HG02642 (cell line): ENCODE data around the gene ANKS1B.
A peak's percentile ranks its signal among the peaks of the same experiment; 100 is the strongest.

Source experiments
- ATAC-seq: cut with Tn5 transposase; IDR thresholded peaks from one replicate; pipeline ENCODE4 v1.9.1; 2021; ENCODE audit warnings: mild to moderate bottlenecking; ENCODE audit not compliant: unreplicated experiment, poor library complexity

The ANKS1B gene

GRCh38 chr12:99393763-99394162, 591.0 kb downstream of the ANKS1B start:
- ATAC-seq, result peak; percentile 66

DNA sequence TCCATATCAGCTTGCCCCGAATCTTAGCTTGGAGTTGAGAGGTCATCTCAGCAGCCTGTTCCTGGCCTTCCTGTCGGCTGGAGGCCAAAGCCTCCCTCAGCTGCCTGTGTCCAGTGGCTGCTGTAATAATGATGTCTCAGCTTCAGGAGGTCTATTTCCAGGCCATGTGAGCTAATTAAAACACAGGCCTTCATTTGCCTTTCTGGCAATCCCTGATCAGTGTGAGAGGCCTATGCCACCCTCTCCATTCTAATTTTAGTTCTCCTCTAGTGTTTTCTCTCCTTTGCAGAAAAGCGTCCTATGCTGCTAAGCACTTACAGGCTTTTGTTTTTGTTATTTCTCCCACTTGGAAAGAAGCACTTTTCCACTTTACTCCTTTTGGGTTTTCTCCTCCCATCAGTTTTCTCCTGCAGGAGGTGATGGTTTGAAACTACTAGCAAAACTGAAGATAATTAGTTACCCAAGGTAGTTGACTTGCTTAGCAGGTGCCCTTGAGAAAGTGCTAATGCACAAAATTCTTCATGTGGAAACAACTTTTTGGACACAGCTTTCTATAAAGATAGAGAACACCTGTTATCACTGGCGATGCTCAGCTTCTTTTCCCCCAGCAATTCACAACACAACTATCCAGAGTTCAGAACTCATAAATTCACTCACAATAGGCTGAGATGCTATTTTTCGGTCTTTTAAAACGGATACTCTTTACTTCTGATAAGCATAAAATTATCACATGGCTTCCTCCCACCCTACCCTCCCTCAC, 592.5 kb downstream of the ANKS1B start:
- no peak for ATAC-seq

DNA sequence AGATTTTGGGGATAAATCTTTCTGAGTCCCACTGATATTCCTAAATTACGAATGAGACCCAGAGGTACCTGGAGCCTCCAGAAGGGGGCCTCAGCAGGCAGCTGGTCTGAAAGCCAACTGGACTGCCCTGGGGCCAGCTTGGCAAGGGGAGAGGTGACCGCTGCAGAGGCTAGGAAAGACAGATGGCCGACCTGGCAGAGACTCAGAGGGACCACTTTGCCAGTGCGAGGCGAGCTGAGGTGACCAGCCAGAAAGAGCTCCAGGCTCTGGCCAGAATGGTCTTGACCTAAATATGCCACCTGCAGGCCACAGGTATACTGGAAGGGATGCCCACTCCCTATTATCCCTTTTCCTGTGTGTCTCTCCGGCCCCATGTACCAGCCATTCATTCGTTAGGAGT, 594.0 kb downstream of the ANKS1B start:
- no peak for ATAC-seq

DNA sequence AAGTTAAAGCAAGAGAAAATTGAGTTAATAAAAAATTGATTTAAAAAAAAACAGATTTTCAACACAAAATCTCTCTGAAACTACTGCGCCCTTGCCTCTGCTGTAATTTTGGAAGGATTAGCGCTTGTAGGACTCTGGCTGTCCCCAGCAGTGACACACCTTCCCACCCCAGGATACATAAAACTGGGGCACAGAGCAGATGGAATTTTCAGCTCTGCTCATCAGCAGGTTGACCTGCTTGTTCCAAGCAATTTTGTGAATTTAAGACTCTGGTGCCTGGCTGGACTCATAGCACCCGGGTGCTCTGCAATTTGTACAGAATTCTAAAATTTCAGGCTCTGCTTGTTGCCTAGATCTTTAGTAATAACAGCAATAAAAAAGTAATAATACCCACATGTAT, 595.0 kb downstream of the ANKS1B start:
- no peak for ATAC-seq

DNA sequence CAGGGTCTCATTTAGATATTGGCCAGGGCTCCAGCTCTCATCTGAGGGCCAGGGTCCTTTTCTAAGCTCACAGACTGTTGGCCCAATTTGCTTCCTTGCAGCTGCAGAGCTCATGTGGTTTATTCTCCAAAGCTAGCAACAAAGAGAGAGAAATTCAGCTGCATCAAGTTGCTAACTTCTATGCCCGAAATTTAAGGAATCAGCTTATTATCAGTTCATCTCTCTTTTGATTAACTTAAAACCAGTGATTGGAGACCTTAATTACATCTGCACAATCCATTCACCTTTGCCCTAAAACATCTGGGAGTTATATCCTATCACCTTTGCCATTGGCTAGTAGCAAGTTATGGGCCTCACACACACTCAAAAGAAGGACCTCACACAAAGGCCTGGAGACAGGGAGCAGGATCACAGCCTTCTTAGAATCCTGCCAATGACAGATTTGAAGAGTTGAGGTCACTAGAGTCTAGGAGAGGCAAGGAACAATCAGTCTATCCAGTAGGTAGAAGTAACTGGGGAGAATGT, 596.0 kb downstream of the ANKS1B start:
- ATAC-seq, result no peak

DNA sequence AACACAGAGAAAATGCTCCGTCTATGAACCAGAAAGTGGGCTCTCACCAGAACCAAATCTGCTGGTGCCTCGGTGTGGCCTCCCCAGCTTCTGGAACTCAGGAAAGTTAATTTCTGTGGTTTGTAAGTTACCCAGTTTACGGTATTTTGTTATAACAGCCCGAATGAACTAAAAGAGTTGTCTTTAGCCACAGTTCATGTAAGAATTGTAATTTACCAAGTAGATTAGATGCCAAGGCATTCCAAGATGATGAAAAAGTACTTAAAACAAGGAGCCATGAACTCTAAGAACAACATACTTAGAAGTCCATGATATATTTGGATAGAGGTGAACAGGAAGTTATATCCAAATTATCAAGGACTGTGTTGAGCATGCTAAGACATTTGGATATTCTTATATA, 597.1 kb downstream of the ANKS1B start:
- no peak for ATAC-seq

DNA sequence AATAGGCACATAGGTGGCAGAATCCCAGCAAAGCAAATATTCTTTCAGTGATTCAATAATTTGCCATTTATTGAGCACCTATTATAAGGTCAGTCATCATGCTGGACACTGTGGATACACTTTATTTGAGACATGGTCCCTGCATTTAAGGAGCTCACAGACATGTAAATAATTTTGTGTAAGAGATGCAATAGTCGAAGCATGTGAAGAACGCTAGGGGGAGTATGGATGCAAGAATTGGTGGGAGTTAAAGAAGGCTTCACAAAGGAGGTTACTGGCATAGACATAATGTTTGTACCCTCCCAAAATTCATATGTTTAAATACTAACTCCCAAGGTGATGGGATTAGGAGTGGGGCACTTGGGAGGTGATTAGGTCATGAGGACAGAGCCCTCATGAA, 597.8 kb downstream of the ANKS1B start:
- peak; percentile 67 for ATAC-seq

DNA sequence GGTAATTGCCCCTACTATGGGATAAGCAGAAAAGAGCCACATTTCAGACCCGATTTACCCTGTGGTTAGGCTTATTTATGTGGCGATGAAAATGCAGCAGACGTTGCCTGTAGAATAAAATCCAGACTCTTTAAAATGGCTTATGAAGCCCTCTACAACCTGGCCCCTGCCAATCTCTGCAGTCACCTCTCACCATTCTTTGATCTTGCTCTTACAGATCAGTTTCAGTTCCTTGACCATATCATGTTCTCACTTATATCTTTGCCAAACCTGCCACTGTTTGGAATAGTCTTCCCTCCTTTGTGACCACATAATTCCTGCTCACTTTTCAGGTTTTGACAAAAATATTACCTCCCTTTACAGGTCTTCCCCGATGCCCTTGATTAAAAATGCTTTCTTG, 601.5 kb downstream of the ANKS1B start:
- ATAC-seq, result no peak

DNA sequence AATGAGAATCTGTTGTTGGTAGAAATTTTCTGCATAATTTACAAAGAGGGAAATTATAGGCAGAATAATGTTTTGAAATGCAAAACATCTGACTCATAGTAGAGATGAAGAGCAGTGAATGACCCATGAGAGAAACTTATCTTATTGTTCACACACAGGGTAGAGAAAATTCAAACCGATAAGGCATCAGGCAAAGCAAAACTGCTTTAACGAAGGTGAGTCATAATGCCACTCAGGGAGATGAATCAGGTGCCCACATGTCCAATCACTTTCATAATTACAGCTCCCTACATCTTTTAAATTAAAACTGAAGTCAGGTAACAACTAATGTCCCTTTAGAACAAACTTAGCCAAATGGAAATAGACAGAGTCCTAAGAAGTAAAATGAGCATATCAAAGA, 602.7 kb downstream of the ANKS1B start:
- peak; percentile 85 for ATAC-seq

GRCh38 chr12:99380701-99381100, 604.0 kb downstream of the ANKS1B start:
- ATAC-seq, result no peak

DNA sequence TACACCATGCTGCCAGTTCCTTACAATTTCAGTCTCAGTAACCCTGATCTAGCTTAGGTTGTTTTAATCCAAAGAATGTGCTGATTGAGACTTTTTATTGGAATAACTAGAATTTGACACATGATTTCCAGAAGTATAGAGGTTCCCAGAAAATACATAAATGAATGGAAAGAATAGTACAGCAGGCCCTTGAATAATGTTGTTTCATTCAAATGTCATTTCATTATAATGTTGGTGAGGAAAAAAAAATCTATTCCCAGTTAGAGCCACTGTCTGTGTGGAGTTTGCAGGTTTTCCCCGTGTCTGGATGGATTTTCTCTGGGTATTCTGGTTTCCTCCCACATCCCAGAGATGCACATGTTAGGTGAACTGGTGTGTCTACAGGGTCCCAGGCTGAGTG, 610.7 kb downstream of the ANKS1B start:
- ATAC-seq, result no peak

DNA sequence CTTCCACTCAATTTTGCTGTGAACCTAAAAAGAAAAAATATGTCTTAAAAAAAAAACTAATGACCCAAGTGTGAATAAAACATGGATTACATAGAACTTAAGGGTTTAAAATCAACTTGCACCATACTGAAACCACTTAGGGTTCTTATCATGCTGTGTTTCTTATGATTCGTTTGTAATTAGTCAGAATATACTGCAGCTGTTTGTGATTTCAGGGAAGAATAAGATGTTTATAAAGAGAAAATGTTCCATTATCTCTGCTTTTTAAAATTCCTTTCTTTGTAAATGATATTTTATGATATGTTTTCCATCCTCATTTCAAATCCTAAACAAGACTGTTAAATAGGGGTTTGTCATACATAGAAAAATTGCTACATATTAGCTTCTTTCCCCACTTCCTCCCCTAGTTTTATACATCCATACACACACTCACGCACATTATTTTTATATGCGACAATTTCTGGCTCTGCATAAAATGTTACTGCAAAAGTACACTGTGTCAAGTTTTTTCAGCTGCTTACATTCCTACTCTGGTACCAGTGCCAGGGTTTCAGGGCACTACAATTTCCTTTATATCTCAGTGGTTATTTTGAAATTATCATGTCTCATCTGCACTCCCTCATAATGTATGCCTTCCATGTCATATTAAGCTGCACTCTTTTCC, 612.3 kb downstream of the ANKS1B start:
- ATAC-seq, result no peak

DNA sequence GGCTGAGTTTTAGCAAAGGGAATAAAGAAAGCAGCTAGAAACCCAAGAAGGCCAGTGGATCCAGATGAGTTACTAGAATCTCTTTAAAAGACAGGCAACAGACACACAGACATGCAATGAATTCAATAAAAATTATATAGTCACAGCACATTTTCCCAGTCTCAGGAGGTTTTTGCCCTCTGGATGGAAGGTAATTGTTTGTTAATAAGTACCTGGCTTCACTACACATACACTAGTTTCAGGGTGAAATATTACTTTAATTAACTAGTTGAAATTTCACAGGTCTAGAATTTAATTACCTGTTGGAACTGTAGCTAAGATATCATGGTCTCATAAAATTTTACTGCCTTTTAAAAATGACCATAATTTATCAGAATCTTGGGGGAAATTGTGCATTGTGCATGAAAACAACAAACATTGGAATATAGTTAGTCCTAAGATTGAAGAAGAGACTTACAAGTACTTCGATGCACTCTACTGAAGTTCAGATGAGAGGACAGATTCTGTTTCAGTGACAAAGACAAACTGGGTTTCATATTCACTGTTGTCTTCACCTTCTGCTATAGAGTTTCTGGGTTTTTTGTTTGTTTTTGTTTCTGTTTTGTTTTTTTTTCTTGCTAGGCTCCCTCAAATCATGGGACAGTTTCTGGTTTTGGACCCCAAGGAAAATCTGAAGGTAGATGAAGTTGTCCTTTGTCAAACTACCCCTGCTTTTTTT, 614.2 kb downstream of the ANKS1B start:
- ATAC-seq, result peak; percentile 54

DNA sequence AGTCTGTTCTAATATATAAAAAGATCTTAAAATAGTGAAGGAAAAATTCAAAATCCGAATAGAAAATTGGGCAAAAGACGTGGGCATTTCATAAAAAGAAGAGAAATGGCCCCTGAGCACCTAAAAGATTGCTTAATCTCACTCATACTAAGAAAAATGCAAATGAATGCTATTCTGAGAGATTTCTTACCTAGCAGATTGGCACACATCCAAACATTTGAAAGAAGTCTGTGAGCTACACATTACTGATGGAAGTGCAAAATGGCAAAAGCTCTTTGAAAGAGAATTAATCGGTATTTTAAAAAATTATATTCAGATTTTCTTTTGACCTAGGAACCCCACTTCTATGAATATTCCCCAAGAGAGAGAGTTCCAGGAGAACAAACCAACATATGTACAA, 617.6 kb downstream of the ANKS1B start:
- ATAC-seq, result no peak

GRCh38 chr12:99352269-99352668, 632.5 kb downstream of the ANKS1B start:
- no peak for ATAC-seq

- no peak for ATAC-seq
Observed at GRCh38 chr12:99343960-99344359, 640.8 kb downstream of the ANKS1B start.

DNA sequence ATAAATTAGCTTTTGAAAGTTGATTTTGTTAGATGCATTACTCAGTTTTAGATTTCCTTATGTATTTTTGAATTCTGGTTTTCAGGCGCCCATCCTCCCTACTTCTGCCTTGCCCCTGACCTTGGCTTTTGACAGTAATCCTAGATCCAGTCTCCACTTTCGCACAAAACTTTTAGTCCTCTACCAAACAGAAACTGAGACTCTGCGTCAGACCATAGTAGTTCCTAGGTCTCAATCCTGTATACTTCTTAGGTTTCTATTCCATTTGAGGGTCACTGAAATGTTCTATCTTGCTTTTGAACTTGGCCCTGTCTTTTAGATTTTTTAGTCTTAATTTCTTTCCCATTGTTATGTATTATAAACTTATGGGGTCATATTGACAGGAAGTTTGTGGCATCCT, 645.1 kb downstream of the ANKS1B start:
- no peak for ATAC-seq

- no peak for ATAC-seq
Observed at GRCh38 chr12:99334285-99335056, 650.3 kb downstream of the ANKS1B start.

DNA sequence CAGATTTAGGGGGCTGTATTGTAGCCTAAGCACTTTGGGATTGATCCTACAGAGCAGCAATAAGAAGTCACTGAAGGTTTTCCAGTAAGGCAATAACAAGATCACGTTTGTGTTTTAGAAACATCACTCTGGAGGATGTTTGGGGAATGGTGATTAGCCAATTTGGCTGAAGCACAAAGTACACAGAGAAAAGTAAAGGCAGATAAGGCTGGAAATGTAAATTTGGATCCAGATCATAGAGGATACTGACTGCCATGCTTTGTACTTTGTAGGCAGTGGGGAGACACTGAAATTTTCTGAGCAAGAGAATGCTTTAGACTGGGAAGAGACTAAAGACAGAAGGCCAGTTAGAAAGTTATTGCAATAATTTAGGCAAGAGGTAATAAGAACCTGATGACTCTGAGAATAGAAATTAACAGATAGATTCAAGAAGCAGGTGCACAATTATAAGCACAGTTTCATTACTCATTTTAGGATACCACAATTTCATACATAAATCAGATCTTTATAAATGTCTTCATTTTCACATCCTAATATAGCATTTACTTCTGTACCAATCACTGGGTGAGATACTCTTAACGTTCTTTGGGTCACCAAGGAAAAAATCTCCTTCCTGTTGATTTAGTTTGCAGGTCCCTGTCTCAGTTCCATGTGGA, 651.7 kb downstream of the ANKS1B start:
- ATAC-seq, result no peak

- no peak for ATAC-seq
Observed at GRCh38 chr12:99330216-99330615, 654.5 kb downstream of the ANKS1B start.
